Prostate gland (tissue), 2 donors: ENCODE data around the gene ARHGEF16. TPM values are rescaled to one million over a fixed set of nuclear protein-coding genes. Genes with fewer than 3 reads are reported as not detected.
A peak's percentile ranks its signal among the peaks of the same experiment; 100 is the strongest.

Experiments used
- DNase-seq: peaks from one replicate; pipeline ENCODE4 v3.0.0-alpha.2; 2019; ENCODE audit warnings: low spot score
- H3K27ac ChIP-seq, 2 donors: fragments of 200-600 bp; sonication (generic); 2 replicates each; pipeline ENCODE4 v1.5.1; 2017 to 2019
- H3K27me3 ChIP-seq: fragments of 200-600 bp; sonication (generic); replicated peaks from 2 replicates; pipeline ENCODE4 v1.5.1; 2019; ENCODE audit not compliant: insufficient read depth
- H3K36me3 ChIP-seq, 2 donors: fragments of 200-600 bp; sonication (generic); 1 replicate in 1 of 2; 2 replicates in 1 of 2; pipeline versions ENCODE4 v1.5.1 to v1.8.1; 2017 to 2019
- H3K4me1 ChIP-seq: fragments of 200-600 bp; sonication (generic); replicated peaks from 2 replicates; pipeline ENCODE4 v1.5.1; 2019
- H3K4me3 ChIP-seq, 2 donors: fragments of 200-600 bp; sonication (generic); 2 replicates each; pipeline ENCODE4 v1.5.1; 2017 to 2019
- H3K9me3 ChIP-seq: fragments of 200-600 bp; sonication (generic); 2 replicates; pipeline ENCODE4 v1.5.1; 2017
- CTCF ChIP-seq, 4 experiments: fragments of 200-600 bp in 2 of 4; fragments of 450-650 bp in 2 of 4; sonication (generic) in 2 of 4; IDR thresholded peaks; 1 replicate in 3 of 4; 2 replicates in 1 of 4; pipeline ENCODE4 v1.5.1; 2016 to 2019; ENCODE audit warnings: antibody characterized with exemption in 4 of 4, mild to moderate bottlenecking in 2 of 4, moderate library complexity in 2 of 4
- POLR2A ChIP-seq: fragments of 450-650 bp; IDR thresholded peaks from one replicate; pipeline ENCODE4 v1.6.1; 2016; ENCODE audit warnings: antibody characterized with exemption, mild to moderate bottlenecking
- POLR2AphosphoS5 ChIP-seq: sonication (generic); formaldehyde crosslinking; IDR thresholded peaks from one replicate; pipeline ENCODE4 v1.6.1; 2017; ENCODE audit warnings: antibody characterized with exemption
- WGBS: methylation state at CpG from one replicate; pipeline ENCODE4 v1.1.5; 2018; 5-methylcytosine and 5-hydroxymethylcytosine counted together
- intact Hi-C: fragments of 100-400 bp; cut with DNase I; formaldehyde crosslinking; loops from one replicate; pipeline ENCODE4 v1.14.2; 2022
- total RNA-seq, 2 donors: library from RNA; depleted of rRNA; stranded (reverse); fragments of >200 nt; gene quantifications; one replicate each; pipeline ENCODE4 v1.1.0, GENCODE V29; 2016

ARHGEF16 gene
- total RNA-seq, 2 donors from 2014 or later: 25.2 to 25.4 TPM

- Histone ChIP-seq H3K27me3 (no peaks in the 10 kb centered on the region), H3K9me3 (no peaks in the 10 kb centered on the region), H3K4me1 (peaks cover 9% of the 10 kb centered on the region), H3K27ac (peak overlapping the region; percentile 79 to 92), H3K4me3 (peak overlapping the region; percentile 59 to 64), H3K36me3 (no peaks in the 10 kb centered on the region)
- DNase-seq: peak; percentile 92
- intact Hi-C loops: no loop called here
- TF ChIP-seq POLR2AphosphoS5: peak; percentile 86
- TF ChIP-seq POLR2A: no peak
- TF ChIP-seq CTCF (IDR thresholded peaks at IDR 0.05): no peak
- 35% methylated on average over 17 of the region's 17 CpGs for WGBS
These were observed 74.7 kb downstream of the ARHGEF16 start for GRCh38 chr1:3529099-3529729.

- Histone ChIP-seq H3K4me1 (peaks cover 9% of the 10 kb centered on the region), H3K36me3 (no peaks in the 10 kb centered on the region), H3K27me3 (no peaks in the 10 kb centered on the region), H3K27ac (peak overlapping the region; percentile 79 to 92), H3K9me3 (no peaks in the 10 kb centered on the region), H3K4me3 (peak overlapping the region; percentile 59 to 64)
- WGBS: 31% methylated on average over 30 of the region's 32 CpGs
- TF ChIP-seq CTCF (IDR thresholded peaks at IDR 0.05) (peak in 2 of 4 experiments; percentile 22 to 25), POLR2A (peak; percentile 2), POLR2AphosphoS5 (no peak)
- intact Hi-C loops: no loop called here
- DNase-seq: peak; percentile 27
These were observed 75.8 kb downstream of the ARHGEF16 start for GRCh38 chr1:3530086-3530925.

Other genes starting within 250 kb of the ARHGEF16 start
- 10 to 100 TPM; 67.3 to 82.5 TPM for gene MEGF6, start 156.8 kb downstream of the ARHGEF16 start, total RNA-seq
- gene TPRG1L, start 170.3 kb downstream of the ARHGEF16 start, total RNA-seq: 10 to 100 TPM; 26.4 to 35.0 TPM
- gene WRAP73, start 195.4 kb downstream of the ARHGEF16 start, total RNA-seq: 10 to 100 TPM; 22.3 to 39.5 TPM
- gene TP73, start 197.9 kb downstream of the ARHGEF16 start, total RNA-seq: 10 to 100 TPM in 1 of 2 donors, 1 to 10 TPM in 1; 5.1 to 15.1 TPM